Right lobe of liver (tissue), 6 donors: Measurements from ENCODE around the gene COPA. TPM values are rescaled to one million over a fixed set of nuclear protein-coding genes. Genes with fewer than 3 reads are reported as not detected.
A peak's percentile ranks its signal among the peaks of the same experiment; 100 is the strongest.

Experiments
- ATAC-seq, 4 donors: fragments of 200-7000 bp; cut with Tn5 transposase; one replicate each; pipeline ENCODE4 v1.9.1; 2020; ENCODE audit warnings: mild to moderate bottlenecking in 4 of 4, moderate library complexity in 4 of 4
- DNase-seq, 3 donors: peaks; one replicate each; pipeline ENCODE4 v3.0.0-alpha.2; 2020
- H3K27ac ChIP-seq, 3 donors: fragments of 200-600 bp; one replicate each; pipeline ENCODE4 v1.8.0; 2022
- H3K27me3 ChIP-seq, 2 donors: fragments of 200-600 bp; one replicate each; pipeline ENCODE4 v1.8.0; 2022
- H3K36me3 ChIP-seq, 4 donors: fragments of 200-600 bp; sonication (generic) in 1 of 4; one replicate each; pipeline versions ENCODE4 v1.5.1 to v1.8.0; 2017 to 2022; ENCODE audit warnings: control low read depth in 1 of 4
- H3K4me1 ChIP-seq, 4 donors: fragments of 200-600 bp; sonication (generic) in 1 of 4; one replicate each; pipeline versions ENCODE4 v1.5.1 to v1.8.0; 2017 to 2022; ENCODE audit warnings: control low read depth in 1 of 4
- H3K4me3 ChIP-seq, 3 donors: fragments of 200-600 bp; one replicate each; pipeline ENCODE4 v1.8.0; 2022
- H3K9me3 ChIP-seq, 4 donors: fragments of 200-600 bp; sonication (generic) in 1 of 4; one replicate each; pipeline versions ENCODE4 v1.5.1 to v1.8.0; 2017 to 2022; ENCODE audit warnings: control low read depth in 1 of 4
- POLR2A ChIP-seq: fragments of 450-650 bp; IDR thresholded peaks from one replicate; pipeline ENCODE4 v1.6.1; 2017; ENCODE audit warnings: antibody characterized with exemption, mild to moderate bottlenecking
- WGBS: methylation state at CpG from one replicate; pipeline ENCODE4 v1.1.6; 2018; ENCODE audit warnings: low coverage, low lambda C conversion rate; ENCODE audit not compliant: insufficient coverage; ENCODE audit errors: missing lambda C conversion rate; 5-methylcytosine and 5-hydroxymethylcytosine counted together
- intact Hi-C, 2 donors: fragments of 100-400 bp; cut with DNase I; formaldehyde crosslinking; loops; one replicate each; pipeline versions ENCODE4 v1.11.2 to v1.14.1; 2022
- small RNA-seq, 2 experiments: library from RNA; depleted of rRNA; stranded (forward); fragments of <200 nt; gene quantifications; one replicate each; pipeline ENCODE3, GENCODE V24; 2016
- total RNA-seq, 6 experiments: library from RNA; depleted of rRNA in 2 of 6; stranded (reverse); fragments of >200 nt in 2 of 6; fragmentation: NEBNext Ultra II Directional in 3 of 6; extraction: Animal tissue kit (Norgen Biotek cat#: 25700) in 3 of 6; gene quantifications; one replicate each; pipeline versions ENCODE4 v1.1.0 to v1.2.4, GENCODE V29; 2016 to 2023
- TF ChIP-seq, protein P1 (sequence below), 4 donors: fragments of 200-600 bp in 3 of 4; fragments of 450-650 bp in 1 of 4; IDR thresholded peaks; one replicate each; pipeline versions ENCODE4 v1.5.1 to v1.8.0; 2016 to 2022; ENCODE audit warnings: antibody characterized with exemption in 4 of 4, mild to moderate bottlenecking in 2 of 4
- donor health status: DM: no; HTN: yes; CAD: no.
- donor health status: DM: no; HTN: no; CAD: no.
- donor health status: DM: no; HTN: no; CAD: no.
- donor health status: DM: no; HTN: yes; CAD: no.
- donor health status: DM: no; HTN: yes; CAD: no.

Gene COPA
- total RNA-seq, 6 experiments from 2014 or later: 75.5 to 109 (median 103) TPM

DNA sequence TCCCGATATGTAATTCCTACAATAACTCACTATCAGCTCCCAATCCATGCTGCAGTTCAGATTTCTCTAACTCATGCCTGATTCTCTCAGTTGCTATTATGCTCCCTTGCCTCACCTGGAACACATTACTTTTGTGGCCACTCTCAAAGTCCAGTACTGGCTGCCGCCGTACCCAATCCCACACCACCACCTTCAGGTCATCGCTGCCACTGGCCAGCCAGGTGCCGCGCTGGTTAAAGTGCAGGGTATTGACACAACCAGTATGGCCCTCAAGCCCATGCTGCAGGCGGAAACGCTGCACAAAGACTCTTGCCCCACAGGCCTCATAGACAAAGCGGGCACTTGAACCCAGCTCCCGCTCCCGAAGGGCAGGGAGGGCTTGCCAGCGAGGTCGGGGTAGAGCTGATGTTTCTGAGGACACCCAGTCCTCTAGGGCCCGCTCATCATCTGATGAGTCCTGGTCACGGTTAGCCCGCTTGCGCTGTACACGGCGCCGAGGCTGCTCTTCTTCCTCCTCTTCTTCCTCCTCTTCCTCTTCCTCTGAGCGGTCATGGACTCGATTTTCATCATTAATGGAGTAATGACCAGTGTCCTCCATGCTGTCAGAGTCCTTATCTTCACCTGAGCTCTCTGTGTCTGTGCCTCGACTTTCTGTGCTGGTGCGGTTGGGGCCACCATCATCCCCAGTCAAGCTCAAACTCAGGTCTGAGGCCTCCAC lies 103.3 kb downstream of the COPA start:
- H3K4me3 ChIP-seq: no peak overlapping the region
- peak in 1 of 3 donors; percentile 68 for DNase-seq
- H3K27me3 ChIP-seq: no peaks in the 10 kb centered on the region
- peaks cover 0 to 56% (median 7%) of the 10 kb centered on the region in 4 donors for H3K4me1 ChIP-seq
- WGBS: 85% methylated on average over 18 of the region's 24 CpGs
- peak; percentile 35 to 68 (median 50) for ATAC-seq
- no peaks in the 10 kb centered on the region for H3K9me3 ChIP-seq
- peak overlapping the region in 1 of 3 donors; percentile 52 for H3K27ac ChIP-seq
- intact Hi-C loops: no loop called here
- H3K36me3 ChIP-seq: peaks cover 5 to 50% (median 29%) of the 10 kb centered on the region in 4 donors
- TF ChIP-seq, protein P1, sequence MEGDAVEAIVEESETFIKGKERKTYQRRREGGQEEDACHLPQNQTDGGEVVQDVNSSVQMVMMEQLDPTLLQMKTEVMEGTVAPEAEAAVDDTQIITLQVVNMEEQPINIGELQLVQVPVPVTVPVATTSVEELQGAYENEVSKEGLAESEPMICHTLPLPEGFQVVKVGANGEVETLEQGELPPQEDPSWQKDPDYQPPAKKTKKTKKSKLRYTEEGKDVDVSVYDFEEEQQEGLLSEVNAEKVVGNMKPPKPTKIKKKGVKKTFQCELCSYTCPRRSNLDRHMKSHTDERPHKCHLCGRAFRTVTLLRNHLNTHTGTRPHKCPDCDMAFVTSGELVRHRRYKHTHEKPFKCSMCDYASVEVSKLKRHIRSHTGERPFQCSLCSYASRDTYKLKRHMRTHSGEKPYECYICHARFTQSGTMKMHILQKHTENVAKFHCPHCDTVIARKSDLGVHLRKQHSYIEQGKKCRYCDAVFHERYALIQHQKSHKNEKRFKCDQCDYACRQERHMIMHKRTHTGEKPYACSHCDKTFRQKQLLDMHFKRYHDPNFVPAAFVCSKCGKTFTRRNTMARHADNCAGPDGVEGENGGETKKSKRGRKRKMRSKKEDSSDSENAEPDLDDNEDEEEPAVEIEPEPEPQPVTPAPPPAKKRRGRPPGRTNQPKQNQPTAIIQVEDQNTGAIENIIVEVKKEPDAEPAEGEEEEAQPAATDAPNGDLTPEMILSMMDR (IDR thresholded peaks at IDR 0.05): peak in 1 of 4 donors; percentile 15
- no peak for TF ChIP-seq POLR2A

Small RNAs within 50 kb of the gene (small RNA-seq; reads per million reads assigned to genes)
- gene RF00019 (0 reads per million in 2 experiments), gene RNU4-42P (0 to 0.13 reads per million in 2 experiments)

Other genes starting within 250 kb of the COPA start
- 10 to 100 TPM; 27.5 to 45.7 (median 29.4) TPM for gene IGSF8, start 244.6 kb downstream of the COPA start, total RNA-seq
- 1 to 10 TPM in 1 of 6 experiments, under 1 TPM in 5; 0.22 to 1.7 (median 0.36) TPM for gene ATP1A2, start 227.5 kb downstream of the COPA start, total RNA-seq
- gene ATP1A4, start 191.6 kb downstream of the COPA start, total RNA-seq: not detected
- gene CASQ1, start 152.7 kb downstream of the COPA start, total RNA-seq: under 1 TPM in 1 of 6 experiments, not detected in 5; 0.25 TPM
- gene PEA15, start 137.9 kb downstream of the COPA start, total RNA-seq: 10 to 100 TPM; 11.5 to 45.7 (median 18.0) TPM
- gene DCAF8, start 80.7 kb downstream of the COPA start, total RNA-seq: 100 to 1,000 TPM in 4 of 6 experiments, 10 to 100 TPM in 2; 80.2 to 137 (median 110) TPM
- 10 to 100 TPM; 55.8 to 96.2 (median 84.1) TPM for gene PEX19, start 58.1 kb downstream of the COPA start, total RNA-seq
- 10 to 100 TPM; 31.1 to 45.7 (median 39.0) TPM for gene NCSTN, start 133 bp upstream of the COPA start, total RNA-seq
- under 1 TPM in 2 of 6 experiments, not detected in 4; 0.07 to 0.12 TPM for gene NHLH1, start 23.8 kb upstream of the COPA start, total RNA-seq
- under 1 TPM; 0.06 to 0.22 (median 0.12) TPM for gene VANGL2, start 57.3 kb upstream of the COPA start, total RNA-seq
- gene SLAMF6, start 180.0 kb upstream of the COPA start, total RNA-seq: 1 to 10 TPM in 1 of 6 experiments, under 1 TPM in 5; 0.26 to 1.1 (median 0.69) TPM
- gene CD84, start 236.2 kb upstream of the COPA start, total RNA-seq: 10 to 100 TPM in 1 of 6 experiments, 1 to 10 TPM in 5; 2.4 to 11.1 (median 3.4) TPM